IMR-90 (cell line): ENCODE results near the gene RPL31. TPM values are rescaled to one million over a fixed set of nuclear protein-coding genes. Genes with fewer than 3 reads are reported as not detected.

ENCODE experiments used
- ATAC-seq: fragments of 200-7000 bp; cut with Tn5 transposase; 2 replicates; pipeline ENCODE4 v1.9.1; 2020; ENCODE audit warnings: low read depth, mild to moderate bottlenecking, moderate library complexity
- BruUV-seq: library from RNA; stranded (reverse); fragments of 400-500 nt; replicated peaks from 2 replicates; lab custom pipeline; 2021; lab: Mats Ljungman, UMichigan
- CTCF ChIA-PET: fragments of 300-600 bp; formaldehyde crosslinking; extraction: SDS; loops from one replicate; lab custom pipeline; 2021; ENCODE audit warnings: antibody characterized with exemption; lab: Yijun Ruan, JAX
- POLR2A ChIA-PET: fragments of 300-600 bp; sonication (Branson Sonifier 250); formaldehyde crosslinking; loops from one replicate; lab custom pipeline; 2022; ENCODE audit warnings: antibody characterized with exemption; ENCODE audit not compliant: unreplicated experiment; lab: Charles Lee
- DNase-seq: peaks from one replicate; pipeline ENCODE4 v3.0.0; 2013
- H2AFZ ChIP-seq: replicated peaks from 2 replicates; pipeline ENCODE3; 2013; ENCODE audit warnings: low read length, mild to moderate bottlenecking; ENCODE audit not compliant: poor library complexity
- H2AK5ac ChIP-seq: 2 replicates; pipeline ENCODE4 v1.6.1; 2013; ENCODE audit warnings: low read depth, low read length, inconsistent platforms
- H2AK9ac ChIP-seq: replicated peaks from 2 replicates; pipeline ENCODE3; 2013; ENCODE audit warnings: mild to moderate bottlenecking, low read depth, low read length, moderate library complexity; ENCODE audit not compliant: poor library complexity
- H2BK120ac ChIP-seq: 2 replicates; pipeline ENCODE4 v1.6.1; 2013; ENCODE audit warnings: low read depth, low read length, inconsistent platforms
- H2BK15ac ChIP-seq: 3 replicates; pipeline ENCODE4 v1.6.1; 2013; ENCODE audit warnings: low read depth, low read length, inconsistent platforms
- H2BK20ac ChIP-seq: 2 replicates; pipeline ENCODE4 v1.6.1; 2013; ENCODE audit warnings: low read depth, mild to moderate bottlenecking, inconsistent platforms, low read length, moderate library complexity
- H2BK5ac ChIP-seq: 2 replicates; pipeline ENCODE4 v1.6.1; 2013; ENCODE audit warnings: mild to moderate bottlenecking, low read depth, low read length, inconsistent platforms; ENCODE audit not compliant: poor library complexity, severe bottlenecking
- H3K14ac ChIP-seq: replicated peaks from 2 replicates; pipeline ENCODE4 v1.6.1; 2013; ENCODE audit warnings: low read depth, low read length, inconsistent platforms
- H3K18ac ChIP-seq: 2 replicates; pipeline ENCODE4 v1.6.1; 2013; ENCODE audit warnings: low read depth, low read length, control low read depth
- H3K23ac ChIP-seq: 2 replicates; pipeline ENCODE4 v1.6.1; 2013; ENCODE audit warnings: low read depth, low read length, inconsistent platforms
- H3K27ac ChIP-seq: 2 replicates; pipeline ENCODE4 v1.5.1; 2013; ENCODE audit warnings: mild to moderate bottlenecking, control low read depth, low read length; ENCODE audit not compliant: insufficient read depth
- H3K27me3 ChIP-seq: 2 replicates; pipeline ENCODE4 v1.6.1; 2013; ENCODE audit warnings: low read length; ENCODE audit not compliant: control insufficient read depth, insufficient read depth
- H3K36me3 ChIP-seq: 2 replicates; pipeline ENCODE4 v1.6.1; 2013; ENCODE audit warnings: low read length, mixed read lengths; ENCODE audit not compliant: control insufficient read depth, insufficient read depth
- H3K4ac ChIP-seq: 2 replicates; pipeline ENCODE4 v1.6.1; 2013; ENCODE audit warnings: low read depth, low read length, inconsistent platforms
- H3K4me1 ChIP-seq: 2 replicates; pipeline ENCODE4 v1.6.1; 2013; ENCODE audit warnings: low read length, mixed read lengths; ENCODE audit not compliant: control insufficient read depth, insufficient read depth
- H3K4me2 ChIP-seq: 2 replicates; pipeline ENCODE4 v1.6.1; 2013; ENCODE audit warnings: low read depth, mild to moderate bottlenecking, control low read depth, low read length, moderate library complexity
- H3K4me3 ChIP-seq: 2 replicates; pipeline ENCODE4 v1.5.1; 2013; ENCODE audit warnings: low read depth, mild to moderate bottlenecking, control low read depth, low read length, moderate library complexity; ENCODE audit not compliant: insufficient read depth
- H3K56ac ChIP-seq: 2 replicates; pipeline ENCODE4 v1.6.1; 2013; ENCODE audit warnings: low read length, inconsistent platforms; ENCODE audit not compliant: insufficient read depth; ENCODE audit errors: extremely low read depth
- H3K79me1 ChIP-seq, 2 experiments: 2 replicates each; pipeline ENCODE4 v1.6.1; 2013; ENCODE audit warnings: low read length in 2 of 2, inconsistent platforms in 1 of 2, low read depth in 1 of 2
- H3K9ac ChIP-seq: 2 replicates; pipeline ENCODE4 v1.6.1; 2013; ENCODE audit warnings: low read depth, low read length, control low read depth
- H3K9me1 ChIP-seq: 2 replicates; pipeline ENCODE4 v1.6.1; 2013; ENCODE audit warnings: low read length, inconsistent platforms; ENCODE audit not compliant: insufficient read depth
- H3K9me3 ChIP-seq: 2 replicates; pipeline ENCODE4 v1.6.1; 2013; ENCODE audit warnings: low read length; ENCODE audit not compliant: control insufficient read depth, insufficient read depth
- H4K20me1 ChIP-seq: 2 replicates; pipeline ENCODE4 v1.6.1; 2013; ENCODE audit warnings: low read length, inconsistent platforms; ENCODE audit not compliant: insufficient read depth
- H4K5ac ChIP-seq: 2 replicates; pipeline ENCODE4 v1.6.1; 2013; ENCODE audit warnings: mild to moderate bottlenecking, low read depth, low read length, control low read depth
- H4K8ac ChIP-seq, 2 experiments: 2 replicates each; pipeline ENCODE4 v1.6.1; 2013; ENCODE audit warnings: low read depth in 2 of 2, low read length in 2 of 2, control low read depth in 1 of 2, inconsistent platforms in 1 of 2
- H4K91ac ChIP-seq: 2 replicates; pipeline ENCODE4 v1.6.1; 2013; ENCODE audit warnings: low read depth, low read length, inconsistent platforms; ENCODE audit not compliant: insufficient read depth
- BHLHE40 ChIP-seq: fragments of 150-350 bp; IDR thresholded peaks from 2 replicates; pipeline ENCODE4 v1.6.1; 2016; ENCODE audit warnings: mild to moderate bottlenecking, low read depth, low read length
- ELK1 ChIP-seq: fragments of 150-350 bp; IDR thresholded peaks from 2 replicates; pipeline ENCODE4 v1.6.1; 2016; ENCODE audit warnings: low read depth, mild to moderate bottlenecking, low read length, moderate library complexity, borderline replicate concordance
- MAFK ChIP-seq: IDR thresholded peaks from 2 replicates; pipeline ENCODE4 v1.6.1; 2012; ENCODE audit warnings: low read depth, low read length, improper control_type of control experiment
- SMC3 ChIP-seq: fragments of 150-350 bp; IDR thresholded peaks from 2 replicates; pipeline ENCODE4 v1.6.1; 2016; ENCODE audit warnings: low read depth, mild to moderate bottlenecking, antibody characterized with exemption, low read length, moderate library complexity
- WGBS, 2 experiments: methylation state at CpG; one replicate each; pipeline versions ENCODE4 v1.1.5 to v1.1.7; 2013; ENCODE audit warnings: missing lambda C conversion rate in 2 of 2; ENCODE audit not compliant: insufficient read length in 1 of 2; ENCODE audit errors: extremely low coverage in 2 of 2; 5-methylcytosine and 5-hydroxymethylcytosine counted together
- dilution Hi-C: fragments of 300-500 bp; cut with HindIII; formaldehyde crosslinking; loops from one replicate; pipeline ENCODE4 v1.14.3; 2018; ENCODE audit warnings: low sequenced_read_pairs; ENCODE audit not compliant: unreplicated experiment
- in situ Hi-C: fragments of 300-500 bp; cut with MboI; formaldehyde crosslinking; loops from 3 replicates; pipeline ENCODE4 v1.14.3; 2019; ENCODE audit warnings: low sequenced_read_pairs, inconsistent platforms, mixed read lengths
- intact Hi-C: fragments of 100-400 bp; cut with micrococcal nuclease; formaldehyde crosslinking; loops from 2 replicates; pipeline ENCODE4 v1.10.0; 2022
- polyA plus RNA-seq, 3 experiments: library from polyadenylated mRNA; depleted of rRNA; stranded (reverse); fragments of >200 nt; gene quantifications; 2 replicates each; pipeline ENCODE4 v1.2.3, GENCODE V29; 2012; ENCODE audit warnings: low replicate concordance in 1 of 3
- total RNA-seq: library from RNA; depleted of rRNA; stranded (reverse); fragments of >200 nt; gene quantifications from 2 replicates; pipeline ENCODE4 v1.2.3, GENCODE V29; 2012

RPL31 gene
- total and polyA plus RNA-seq, 2 of the 4 experiments (the other 2 are of a cell fraction) = 358 to 2,908 TPM

- DNase-seq (no peak), ATAC-seq (no peak)
- Histone ChIP-seq H2AK5ac (no peak overlapping the region), H3K9me1 (no peaks in the 10 kb centered on the region; the same call in 1 of the 2 replicates), H2BK120ac (no peak overlapping the region), H2BK5ac (no peak overlapping the region), H3K4me1 (no peaks in the 10 kb centered on the region; the same call in 1 of the 2 replicates), H4K8ac (no peak overlapping the region), H3K56ac (no peak overlapping the region), H4K5ac (no peak overlapping the region), H3K4ac (no peak overlapping the region), H3K9ac (no peak overlapping the region), H3K4me2 (no peak overlapping the region), H4K91ac (no peak overlapping the region), H3K36me3 (no peaks in the 10 kb centered on the region), H3K79me1 (0 out of 4 replicates have a peak, but pooled peaks cover 0 to 2% of the 10 kb centered on the region in 2 experiments), H2BK15ac (no peak overlapping the region), H3K23ac (no peak overlapping the region), H4K20me1 (no peaks in the 10 kb centered on the region), H3K14ac (no peak overlapping the region), H3K27ac (no peak overlapping the region), H3K27me3 (peaks cover 2% of the 10 kb centered on the region; the same call in 1 of the 2 replicates), H3K4me3 (no peak overlapping the region), H3K9me3 (no peaks in the 10 kb centered on the region), H3K18ac (no peak overlapping the region), H2AK9ac (no peak overlapping the region), H2BK20ac (no peak overlapping the region), H2AFZ (no peak overlapping the region)
- dilution Hi-C loops (no loop called here), intact Hi-C loops (no loop called here), in situ Hi-C loops (no loop called here)
- 85% methylated on average over 6 of the region's 10 CpGs; no CpG with 5 or more reads in 1 of the 2 experiments for WGBS, 2 experiments
- no TSS peak for BruUV-seq
- ChIA-PET POLR2A (no interaction called here), CTCF (interaction anchor here (0.9 to 1.7 kb wide), 2 partner anchors 9 to 66 kb away, joined by 3 to 5 read pairs; no protein-coding TSS in a partner anchor)
- TF ChIP-seq ELK1 (no peak), SMC3 (no peak), MAFK (no peak), BHLHE40 (no peak)
Measured at GRCh38 chr2:101045330-101045729, 43.2 kb downstream of the RPL31 start.
